ENCODE measurements around the gene NCOA6.

DNA sequence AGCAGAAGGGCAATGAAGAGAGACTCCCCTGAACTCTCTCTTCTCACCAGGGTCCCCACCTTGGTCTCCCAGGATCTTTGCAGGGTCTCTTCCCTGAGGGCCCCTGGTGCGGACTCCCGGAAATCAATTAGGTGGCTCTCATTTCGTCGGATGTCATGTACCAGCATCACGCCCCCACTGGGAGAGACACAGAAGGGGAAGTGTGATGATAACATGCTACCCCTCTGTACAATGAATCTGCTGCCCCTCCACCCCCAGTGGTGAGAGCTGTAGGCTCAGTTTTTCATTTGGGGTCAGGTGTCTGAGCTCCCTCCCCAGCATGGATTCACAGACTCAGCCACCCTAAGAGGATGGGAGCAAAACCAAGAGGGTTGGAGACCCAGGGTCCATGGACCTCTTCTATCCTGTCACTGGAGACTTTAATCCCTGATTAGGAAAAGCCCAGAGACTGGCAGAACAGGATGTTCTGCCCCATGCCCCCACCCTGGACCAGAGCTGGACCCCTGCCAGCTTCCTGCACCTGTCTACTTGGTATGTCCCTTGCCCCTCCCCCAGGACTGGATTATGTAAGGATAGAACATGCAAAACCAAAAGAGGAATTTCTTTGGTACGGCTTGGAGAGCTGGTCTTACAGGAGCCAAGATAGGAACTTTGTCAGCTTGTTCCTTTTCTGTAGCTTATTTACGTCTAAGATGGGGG, 36.1 kb upstream of the NCOA6 start:
- TF ChIP-seq, protein P1, sequence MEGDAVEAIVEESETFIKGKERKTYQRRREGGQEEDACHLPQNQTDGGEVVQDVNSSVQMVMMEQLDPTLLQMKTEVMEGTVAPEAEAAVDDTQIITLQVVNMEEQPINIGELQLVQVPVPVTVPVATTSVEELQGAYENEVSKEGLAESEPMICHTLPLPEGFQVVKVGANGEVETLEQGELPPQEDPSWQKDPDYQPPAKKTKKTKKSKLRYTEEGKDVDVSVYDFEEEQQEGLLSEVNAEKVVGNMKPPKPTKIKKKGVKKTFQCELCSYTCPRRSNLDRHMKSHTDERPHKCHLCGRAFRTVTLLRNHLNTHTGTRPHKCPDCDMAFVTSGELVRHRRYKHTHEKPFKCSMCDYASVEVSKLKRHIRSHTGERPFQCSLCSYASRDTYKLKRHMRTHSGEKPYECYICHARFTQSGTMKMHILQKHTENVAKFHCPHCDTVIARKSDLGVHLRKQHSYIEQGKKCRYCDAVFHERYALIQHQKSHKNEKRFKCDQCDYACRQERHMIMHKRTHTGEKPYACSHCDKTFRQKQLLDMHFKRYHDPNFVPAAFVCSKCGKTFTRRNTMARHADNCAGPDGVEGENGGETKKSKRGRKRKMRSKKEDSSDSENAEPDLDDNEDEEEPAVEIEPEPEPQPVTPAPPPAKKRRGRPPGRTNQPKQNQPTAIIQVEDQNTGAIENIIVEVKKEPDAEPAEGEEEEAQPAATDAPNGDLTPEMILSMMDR (conservative IDR thresholded peaks at IDR 0.05; ENCODE audit: low read length), result no peak
- TF ChIP-seq EZH2phosphoT487 (IDR thresholded peaks at IDR 0.05; ENCODE audit: borderline replicate concordance, low read depth, low read length), result no peak

Data from OCI-LY7 (cell line).